H1 (cell line): ENCODE measurements around the gene CDKN2B-AS1. TPM values are rescaled to one million over a fixed set of nuclear protein-coding genes. Genes with fewer than 3 reads are reported as not detected.

Source experiments
- CTCF ChIA-PET: fragments of 300-600 bp; sonication (Branson Sonifier 250); formaldehyde crosslinking; loops from one replicate; lab custom pipeline; 2021; ENCODE audit not compliant: partially characterized antibody; lab: Charles Lee
- POLR2A ChIA-PET: fragments of 300-600 bp; sonication (Branson Sonifier 250); formaldehyde crosslinking; loops from one replicate; lab custom pipeline; 2021; ENCODE audit warnings: inconsistent platforms; ENCODE audit not compliant: partially characterized antibody; lab: Charles Lee
- DNase-seq, 2 experiments: peaks; one replicate each; pipeline versions ENCODE4 v3.0.0 to v3.0.0-alpha.2; 2010 to 2022; ENCODE audit warnings: low spot score in 2 of 2, low read depth in 1 of 2, mixed read lengths in 1 of 2
- FAIRE-seq: peaks from 2 replicates; lab custom pipeline; 2011; peaks lifted over from hg19 to GRCh38; lab: Jason Lieb, UNC
- H2AFZ ChIP-seq: 2 replicates; pipeline ENCODE4 v1.8.1; 2012; ENCODE audit warnings: low read length, inconsistent platforms
- H2AK5ac ChIP-seq: 2 replicates; pipeline ENCODE4 v1.6.1; 2013; ENCODE audit warnings: low read depth, low read length
- H2BK120ac ChIP-seq: replicated peaks from 2 replicates; pipeline ENCODE3; 2013; ENCODE audit warnings: low read depth, low read length, inconsistent platforms
- H2BK12ac ChIP-seq: 2 replicates; pipeline ENCODE4 v1.6.1; 2013; ENCODE audit warnings: low read depth, low read length
- H2BK15ac ChIP-seq: 2 replicates; pipeline ENCODE4 v1.6.1; 2013; ENCODE audit warnings: low read length
- H2BK20ac ChIP-seq: 2 replicates; pipeline ENCODE4 v1.6.1; 2013; ENCODE audit warnings: low read length
- H2BK5ac ChIP-seq: 2 replicates; pipeline ENCODE4 v1.6.1; 2013; ENCODE audit warnings: low read depth, low read length
- H3K14ac ChIP-seq: 2 replicates; pipeline ENCODE4 v1.6.1; 2013; ENCODE audit warnings: inconsistent platforms; ENCODE audit not compliant: insufficient read length
- H3K18ac ChIP-seq: 2 replicates; pipeline ENCODE4 v1.6.1; 2013; ENCODE audit warnings: low read length; ENCODE audit errors: extremely low read depth
- H3K23ac ChIP-seq: 2 replicates; pipeline ENCODE4 v1.6.1; 2013; ENCODE audit warnings: inconsistent platforms; ENCODE audit not compliant: insufficient read length
- H3K23me2 ChIP-seq: 2 replicates; pipeline ENCODE4 v1.6.1; 2013; ENCODE audit warnings: low read depth, low read length
- H3K27ac ChIP-seq: 2 replicates; pipeline ENCODE4 v1.6.1; 2011; ENCODE audit warnings: low read depth, low read length, inconsistent platforms
- H3K27me3 ChIP-seq, 4 experiments: replicated peaks in 1 of 4; 1 replicate in 1 of 4; 2 replicates in 3 of 4; pipeline versions ENCODE4 v1.6.1 to v1.8.1; 2011 to 2013; ENCODE audit warnings: low read length in 3 of 4, mild to moderate bottlenecking in 3 of 4, inconsistent platforms in 2 of 4, mixed read lengths in 2 of 4, moderate library complexity in 1 of 4; ENCODE audit not compliant: control insufficient read depth in 3 of 4, insufficient read depth in 3 of 4; ENCODE audit errors: extremely low read depth in 1 of 4
- H3K36me3 ChIP-seq, 4 experiments: 2 replicates each; pipeline versions ENCODE4 v1.6.1 to v1.8.1; 2011 to 2013; ENCODE audit warnings: mild to moderate bottlenecking in 4 of 4, low read length in 3 of 4, moderate library complexity in 2 of 4, control low read depth in 1 of 4, inconsistent platforms in 1 of 4; ENCODE audit not compliant: insufficient read depth in 4 of 4, control insufficient read depth in 2 of 4
- H3K4ac ChIP-seq: replicated peaks from 2 replicates; pipeline ENCODE3; 2013; ENCODE audit warnings: low read length, low read depth, mixed read lengths, inconsistent platforms; ENCODE audit not compliant: insufficient read length
- H3K4me1 ChIP-seq, 4 experiments: replicated peaks in 1 of 4; 1 replicate in 1 of 4; 2 replicates in 3 of 4; pipeline versions ENCODE4 v1.6.1 to v1.8.1; 2011 to 2013; ENCODE audit warnings: low read length in 3 of 4, inconsistent platforms in 2 of 4, mixed read lengths in 1 of 4; ENCODE audit not compliant: insufficient read depth in 4 of 4, control insufficient read depth in 3 of 4
- H3K4me2 ChIP-seq, 2 experiments: 2 replicates each; pipeline versions ENCODE4 v1.6.1 to v1.8.1; 2011 to 2013; ENCODE audit warnings: low read depth in 2 of 2, low read length in 2 of 2, control low read depth in 1 of 2, inconsistent platforms in 1 of 2, mild to moderate bottlenecking in 1 of 2; ENCODE audit not compliant: insufficient read depth in 1 of 2
- H3K4me3 ChIP-seq, 4 experiments: fragments of 200-600, 300-600 bp in 1 of 4; sonication (generic), shearing (Covaris generic), sonication (Bioruptor Twin) in 1 of 4; 2 replicates each; pipeline versions ENCODE4 v1.5.1 to v1.8.1; 2011 to 2016; ENCODE audit warnings: low read length in 4 of 4, low read depth in 3 of 4, control low read depth in 2 of 4, inconsistent platforms in 2 of 4, mild to moderate bottlenecking in 2 of 4, mixed read lengths in 1 of 4, moderate library complexity in 1 of 4; ENCODE audit not compliant: insufficient read depth in 2 of 4; ENCODE audit errors: extremely low read depth in 1 of 4
- H3K56ac ChIP-seq: replicated peaks from 2 replicates; pipeline ENCODE3; 2013; ENCODE audit warnings: low read depth, mild to moderate bottlenecking, mixed read lengths, low read length, inconsistent platforms; ENCODE audit not compliant: insufficient read length
- H3K79me1 ChIP-seq: 2 replicates; pipeline ENCODE4 v1.6.1; 2013; ENCODE audit warnings: low read depth, low read length, control low read depth
- H3K79me2 ChIP-seq, 2 experiments: 2 replicates each; pipeline versions ENCODE4 v1.6.1 to v1.8.1; 2012 to 2013; ENCODE audit warnings: low read length in 2 of 2, mild to moderate bottlenecking in 2 of 2, inconsistent platforms in 1 of 2; ENCODE audit not compliant: insufficient read depth in 2 of 2, control insufficient read depth in 1 of 2
- H3K9ac ChIP-seq, 4 experiments: replicated peaks in 1 of 4; 1 replicate in 1 of 4; 2 replicates in 3 of 4; pipeline versions ENCODE4 v1.6.1 to v1.8.1; 2011 to 2013; ENCODE audit warnings: low read depth in 3 of 4, low read length in 3 of 4, control low read depth in 2 of 4, mild to moderate bottlenecking in 2 of 4, moderate library complexity in 2 of 4, inconsistent platforms in 1 of 4; ENCODE audit errors: extremely low read depth in 1 of 4
- H3K9me3 ChIP-seq, 2 experiments: 2 replicates each; pipeline versions ENCODE4 v1.6.1 to v1.8.1; 2012 to 2013; ENCODE audit warnings: mild to moderate bottlenecking in 2 of 2, moderate library complexity in 2 of 2, control low read depth in 1 of 2, inconsistent platforms in 1 of 2, low read depth in 1 of 2, low read length in 1 of 2, mixed read lengths in 1 of 2; ENCODE audit not compliant: insufficient read depth in 2 of 2
- H4K20me1 ChIP-seq, 2 experiments: replicated peaks in 1 of 2; 2 replicates each; pipeline versions ENCODE3 to v1.8.1; 2011 to 2013; ENCODE audit warnings: inconsistent platforms in 2 of 2, low read length in 2 of 2, mild to moderate bottlenecking in 1 of 2; ENCODE audit not compliant: insufficient read depth in 2 of 2, control insufficient read depth in 1 of 2
- H4K5ac ChIP-seq: 2 replicates; pipeline ENCODE4 v1.6.1; 2013; ENCODE audit warnings: low read length, low read depth, mixed read lengths, inconsistent platforms; ENCODE audit not compliant: insufficient read length
- H4K8ac ChIP-seq: 2 replicates; pipeline ENCODE4 v1.8.0; 2013; ENCODE audit warnings: mild to moderate bottlenecking, moderate library complexity, low read length, inconsistent platforms; ENCODE audit not compliant: insufficient read depth; ENCODE audit errors: extremely low read depth
- H4K91ac ChIP-seq: replicated peaks from 2 replicates; pipeline ENCODE3; 2013; ENCODE audit warnings: low read length, mixed read lengths, inconsistent platforms; ENCODE audit not compliant: insufficient read length
- BCL11A ChIP-seq, 2 experiments: IDR thresholded peaks; one replicate each; pipeline ENCODE4 v1.6.1; 2011; ENCODE audit warnings: low read depth in 2 of 2, low read length in 2 of 2, mild to moderate bottlenecking in 2 of 2
- JUN ChIP-seq: IDR thresholded peaks from 2 replicates; pipeline ENCODE4 v1.6.1; 2011; ENCODE audit warnings: low read depth, mild to moderate bottlenecking, improper control_type of control experiment, low read length
- KDM4A ChIP-seq: IDR thresholded peaks from one replicate; pipeline ENCODE4 v1.7.1; 2012; ENCODE audit warnings: low read depth, mild to moderate bottlenecking, moderate library complexity, low read length, inconsistent platforms; ENCODE audit not compliant: severe bottlenecking
- POU5F1 ChIP-seq: IDR thresholded peaks from 2 replicates; pipeline ENCODE4 v1.6.1; 2011; ENCODE audit warnings: low read depth, mild to moderate bottlenecking, low read length, moderate library complexity
- SUZ12 ChIP-seq: fragments of 200-600 bp; sonication (generic); IDR thresholded peaks from 2 replicates; pipeline ENCODE4 v1.6.1; 2012; ENCODE audit warnings: mild to moderate bottlenecking, inconsistent platforms, low read length, moderate library complexity, mixed read lengths
- TBP ChIP-seq: IDR thresholded peaks from 2 replicates; pipeline ENCODE4 v1.6.1; 2011; ENCODE audit warnings: low read depth, low read length, improper control_type of control experiment
- TCF12 ChIP-seq: IDR thresholded peaks from 2 replicates; pipeline ENCODE4 v1.6.1; 2011; ENCODE audit warnings: low read depth, mild to moderate bottlenecking, low read length
- WGBS, 2 experiments: shearing (Covaris generic) in 1 of 2; methylation state at CpG; one replicate each; pipeline versions ENCODE4 v1.1.6 to v1.1.7; 2013 to 2015; ENCODE audit warnings: low lambda C conversion rate in 2 of 2, mixed read lengths in 2 of 2, inconsistent platforms in 1 of 2, low coverage in 1 of 2, missing lambda C conversion rate in 1 of 2; ENCODE audit not compliant: insufficient replicate concordance in 2 of 2, insufficient coverage in 1 of 2, insufficient read length in 1 of 2; ENCODE audit errors: extremely low coverage in 1 of 2, missing lambda C conversion rate in 1 of 2; 5-methylcytosine and 5-hydroxymethylcytosine counted together
- polyA plus RNA-seq, 7 experiments: library from polyadenylated mRNA; depleted of rRNA in 3 of 7; stranded (reverse) in 5 of 7; unstranded in 2 of 7; fragments of >200 nt in 5 of 7; fragments of 200-250 nt in 2 of 7; gene quantifications; 1 replicate in 5 of 7; 2 replicates in 1 of 7; 4 replicates in 1 of 7; pipeline versions ENCODE4 v1.2.1 to v1.2.3, GENCODE V29; 2011 to 2013; ENCODE audit warnings: missing spikeins in 2 of 7, mixed read lengths in 2 of 7
- total RNA-seq: library from RNA; stranded (reverse); fragmentation: NEBNext Ultra II Directional; extraction: Animal tissue kit (Norgen Biotek cat#: 25700); gene quantifications from 2 replicates; pipeline ENCODE4 v1.2.1, GENCODE V29; 2021

The CDKN2B-AS1 gene
- total and polyA plus RNA-seq, 2 of the 8 experiments (the other 6 are each of a cell fraction or from before 2014, with no cell fraction given): not detected

- DNase-seq (no peak), FAIRE-seq (no peak)
- Histone ChIP-seq H3K56ac (no peak overlapping the region), H3K18ac (no peak overlapping the region), H3K4me2 (no peak overlapping the region), H4K20me1 (no peaks in the 10 kb centered on the region), H2BK15ac (no peak overlapping the region), H3K36me3 (no peaks in the 10 kb centered on the region), H3K27me3 (no peaks in the 10 kb centered on the region; a peak in 1 of 7 replicates), H3K4me1 (no peaks in the 10 kb centered on the region), H2BK120ac (no peak overlapping the region), H3K4me3 (no peak overlapping the region), H3K4ac (no peak overlapping the region), H2BK5ac (no peak overlapping the region), H3K9me3 (no peaks in the 10 kb centered on the region), H4K5ac (no peak overlapping the region), H2AFZ (no peak overlapping the region), H4K8ac (no peak overlapping the region), H3K23ac (no peak overlapping the region), H2AK5ac (no peak overlapping the region), H3K14ac (no peak overlapping the region), H3K79me1 (no peaks in the 10 kb centered on the region), H2BK20ac (no peak overlapping the region), H3K9ac (no peak overlapping the region), H4K91ac (no peak overlapping the region), H3K27ac (no peak overlapping the region), H3K79me2 (no peaks in the 10 kb centered on the region), H2BK12ac (no peak overlapping the region), H3K23me2 (no peaks in the 10 kb centered on the region; the same call in 1 of the 2 replicates)
- 85% methylated on average over 3 of the region's 3 CpGs; no CpG with 5 or more reads in 1 of the 2 experiments for WGBS, 2 experiments
- ChIA-PET CTCF (interaction anchor here (4.8 kb wide), 1 partner anchor 11 kb away, joined by 27 read pairs; no protein-coding TSS in a partner anchor), POLR2A (no interaction called here)
- no peak for TF ChIP-seq TBP
- TF ChIP-seq JUN: no peak
- TF ChIP-seq KDM4A: no peak
- TF ChIP-seq POU5F1: no peak
- TF ChIP-seq SUZ12: no peak
- TF ChIP-seq BCL11A (IDR thresholded peaks at IDR 0.05; ENCODE audit: low read depth in 2 of 2, low read length in 2 of 2): no peak
- TF ChIP-seq TCF12: no peak
Observed at GRCh38 chr9:22129633-22130032, 135.0 kb downstream of the CDKN2B-AS1 start.
